ENCODE results near the gene ROBO1. TPM values are rescaled to one million over a fixed set of nuclear protein-coding genes. Genes with fewer than 3 reads are reported as not detected.

ROBO1 gene
- total RNA-seq, 2 experiments from 2014 or later: 8.6 to 9.0 TPM

DNA sequence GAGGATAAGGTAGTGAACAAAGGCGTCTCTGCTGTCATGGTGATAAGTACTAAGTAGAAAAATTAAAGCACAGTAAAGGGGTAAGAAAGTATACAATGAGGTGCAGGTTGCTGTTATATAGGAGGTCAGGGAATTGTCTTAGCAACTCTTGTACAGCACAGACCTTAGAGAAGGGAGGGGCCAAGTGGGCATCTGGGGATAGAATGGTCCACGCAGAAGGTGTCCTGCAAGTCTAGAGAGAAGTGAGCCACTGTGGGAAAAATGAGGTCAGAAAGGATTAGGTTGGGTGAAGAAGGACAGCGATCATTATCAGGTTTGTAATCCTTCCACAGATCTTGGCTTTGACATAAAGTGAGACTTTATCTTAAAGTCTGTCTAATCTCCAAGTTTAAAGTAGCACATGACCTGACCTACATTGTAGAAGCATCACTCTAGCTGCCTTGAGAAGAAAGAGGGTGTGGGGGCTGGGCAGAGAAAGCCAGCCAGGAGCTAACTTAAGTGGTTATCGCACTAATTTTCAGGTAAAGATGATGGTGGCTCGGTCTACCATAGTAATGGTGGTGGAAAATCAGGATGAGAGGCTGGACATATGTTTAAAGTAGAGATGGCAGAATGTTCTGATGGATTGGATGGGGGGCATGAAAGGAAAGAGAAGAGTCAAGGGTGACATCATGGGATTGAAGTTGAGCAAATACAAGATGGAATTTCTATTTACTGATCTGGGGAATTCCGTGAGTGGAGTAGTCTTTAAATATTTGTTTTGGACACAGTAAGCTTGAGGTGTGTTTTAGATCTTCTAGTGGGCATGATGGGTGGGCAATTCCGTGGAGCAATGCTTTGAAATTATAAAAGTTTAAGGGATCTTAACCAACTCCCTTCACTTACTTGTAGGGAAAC, 919.2 kb downstream of the ROBO1 start:
- Mint-ChIP-seq H3K27ac (no peak overlapping the region), H3K4me1 (ENCODE audit: low read depth) (no peaks in the 10 kb centered on the region), H3K27me3 (no peaks in the 10 kb centered on the region), H3K4me3 (no peak overlapping the region), H3K36me3 (ENCODE audit: low read depth) (no peaks in the 10 kb centered on the region), H3K9me3 (peaks cover 7% of the 10 kb centered on the region)
- DNase-seq (no peak), ATAC-seq (no peak)
- TF ChIP-seq, protein P1, sequence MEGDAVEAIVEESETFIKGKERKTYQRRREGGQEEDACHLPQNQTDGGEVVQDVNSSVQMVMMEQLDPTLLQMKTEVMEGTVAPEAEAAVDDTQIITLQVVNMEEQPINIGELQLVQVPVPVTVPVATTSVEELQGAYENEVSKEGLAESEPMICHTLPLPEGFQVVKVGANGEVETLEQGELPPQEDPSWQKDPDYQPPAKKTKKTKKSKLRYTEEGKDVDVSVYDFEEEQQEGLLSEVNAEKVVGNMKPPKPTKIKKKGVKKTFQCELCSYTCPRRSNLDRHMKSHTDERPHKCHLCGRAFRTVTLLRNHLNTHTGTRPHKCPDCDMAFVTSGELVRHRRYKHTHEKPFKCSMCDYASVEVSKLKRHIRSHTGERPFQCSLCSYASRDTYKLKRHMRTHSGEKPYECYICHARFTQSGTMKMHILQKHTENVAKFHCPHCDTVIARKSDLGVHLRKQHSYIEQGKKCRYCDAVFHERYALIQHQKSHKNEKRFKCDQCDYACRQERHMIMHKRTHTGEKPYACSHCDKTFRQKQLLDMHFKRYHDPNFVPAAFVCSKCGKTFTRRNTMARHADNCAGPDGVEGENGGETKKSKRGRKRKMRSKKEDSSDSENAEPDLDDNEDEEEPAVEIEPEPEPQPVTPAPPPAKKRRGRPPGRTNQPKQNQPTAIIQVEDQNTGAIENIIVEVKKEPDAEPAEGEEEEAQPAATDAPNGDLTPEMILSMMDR (IDR thresholded peaks at IDR 0.05): no peak
- intact Hi-C loops (cut with micrococcal nuclease): no loop called here
- CTCF ChIA-PET: no interaction called here
- POLR2A ChIA-PET: no interaction called here

DNA sequence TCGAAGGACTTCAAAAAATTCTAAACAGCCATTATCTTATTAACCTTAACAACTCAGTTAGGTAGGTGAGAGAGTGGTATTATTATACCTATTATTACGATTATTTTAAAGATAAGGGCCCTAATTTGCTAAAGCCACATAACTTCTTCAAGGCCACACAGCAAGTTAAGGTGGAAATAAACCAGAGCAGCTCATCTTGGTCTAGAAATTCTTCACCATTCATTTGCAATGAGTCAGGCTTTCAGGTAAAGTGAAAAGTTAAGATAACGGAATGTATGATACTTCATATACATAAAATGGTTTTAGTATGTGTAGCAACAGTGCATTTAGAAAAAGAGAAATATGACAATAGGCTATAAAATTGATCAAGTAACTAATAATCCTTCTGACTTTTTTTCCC, 920.2 kb downstream of the ROBO1 start:
- Mint-ChIP-seq H3K9me3 (peaks cover 5% of the 10 kb centered on the region), H3K4me3 (no peak overlapping the region), H3K4me1 (ENCODE audit: low read depth) (no peaks in the 10 kb centered on the region), H3K36me3 (ENCODE audit: low read depth) (no peaks in the 10 kb centered on the region), H3K27ac (no peak overlapping the region), H3K27me3 (no peaks in the 10 kb centered on the region)
- ChIA-PET CTCF (no interaction called here), POLR2A (no interaction called here)
- DNase-seq (no peak), ATAC-seq (no peak)
- intact Hi-C loops (cut with micrococcal nuclease): no loop called here
- TF ChIP-seq, protein P1 (IDR thresholded peaks at IDR 0.05): no peak

DNA sequence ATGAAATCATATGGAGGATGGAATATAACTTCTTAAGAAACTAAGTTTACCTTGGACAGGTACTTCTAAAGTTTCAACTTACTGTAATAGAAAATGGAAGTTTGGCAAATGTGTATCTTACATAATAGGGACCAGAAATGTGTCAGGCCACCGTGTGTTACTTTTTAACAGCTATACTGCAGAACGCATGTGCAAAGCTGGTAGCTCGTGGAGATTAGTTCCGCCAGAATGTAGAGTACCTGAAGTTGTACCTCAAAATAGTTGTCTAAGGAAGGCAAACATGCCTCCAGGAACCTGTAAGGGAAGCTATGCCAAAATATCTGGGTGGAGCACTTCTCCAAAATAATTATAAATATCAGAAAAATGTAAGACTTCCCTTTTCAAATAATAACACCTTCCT, 920.6 kb downstream of the ROBO1 start:
- Mint-ChIP-seq H3K36me3 (ENCODE audit: low read depth) (no peaks in the 10 kb centered on the region), H3K27ac (no peak overlapping the region), H3K4me1 (ENCODE audit: low read depth) (no peaks in the 10 kb centered on the region), H3K27me3 (no peaks in the 10 kb centered on the region), H3K9me3 (peaks cover 5% of the 10 kb centered on the region), H3K4me3 (no peak overlapping the region)
- no peak for ATAC-seq
- ChIA-PET CTCF (no interaction called here), POLR2A (no interaction called here)
- TF ChIP-seq, protein P1 (IDR thresholded peaks at IDR 0.05): no peak
- intact Hi-C loops (cut with micrococcal nuclease): no loop called here
- no peak for DNase-seq

DNA sequence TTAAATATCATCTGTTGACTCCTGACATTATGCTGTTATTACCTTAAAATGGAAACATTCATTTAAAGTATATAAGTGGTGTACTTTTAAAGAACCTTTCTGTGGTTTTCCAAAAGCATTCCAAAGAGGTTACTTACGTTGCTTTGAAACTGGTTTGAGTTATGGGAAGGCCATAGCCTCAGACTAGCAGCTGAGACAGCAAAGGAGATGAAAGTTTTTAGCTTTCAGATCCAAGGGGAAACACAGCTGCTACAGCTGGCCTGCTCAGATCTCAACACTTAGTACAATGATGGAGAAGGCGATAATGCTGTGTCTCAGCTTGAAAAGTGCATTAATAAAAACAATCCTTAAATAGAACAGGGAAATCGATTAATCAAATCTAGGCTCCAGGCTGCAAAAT, 921.1 kb downstream of the ROBO1 start:
- POLR2A ChIA-PET: no interaction called here
- peaks cover 5% of the 10 kb centered on the region for H3K9me3 Mint-ChIP-seq
- H3K27me3 Mint-ChIP-seq: no peaks in the 10 kb centered on the region
- TF ChIP-seq, protein P1 (IDR thresholded peaks at IDR 0.05): no peak
- no peaks in the 10 kb centered on the region for H3K36me3 Mint-ChIP-seq (ENCODE audit: low read depth)
- H3K4me1 Mint-ChIP-seq (ENCODE audit: low read depth): no peaks in the 10 kb centered on the region
- no peak overlapping the region for H3K27ac Mint-ChIP-seq
- ATAC-seq (no peak), DNase-seq (no peak)
- intact Hi-C loops (cut with micrococcal nuclease): no loop called here
- CTCF ChIA-PET: no interaction called here
- no peak overlapping the region for H3K4me3 Mint-ChIP-seq

DNA sequence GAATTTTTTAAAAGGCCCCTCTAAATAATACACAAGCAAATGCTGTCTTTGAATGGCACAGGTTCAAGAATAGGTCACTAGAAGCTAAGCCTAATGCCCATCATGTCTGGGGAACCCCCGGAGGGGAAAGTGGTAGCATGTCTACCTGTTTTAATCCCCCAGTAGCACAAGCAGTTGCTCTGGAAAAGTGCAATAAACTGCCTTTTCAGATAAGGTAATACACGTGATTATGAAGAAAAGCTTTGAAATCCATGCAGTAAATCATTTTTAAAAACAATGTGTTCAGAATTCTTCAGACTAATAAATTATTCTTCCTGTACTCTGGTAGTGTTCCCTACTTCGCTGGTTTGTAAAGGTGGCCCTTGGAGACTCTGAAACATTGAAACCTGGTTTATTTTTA, 922.2 kb downstream of the ROBO1 start:
- no peak overlapping the region for H3K27ac Mint-ChIP-seq
- POLR2A ChIA-PET: no interaction called here
- no peaks in the 10 kb centered on the region for H3K36me3 Mint-ChIP-seq (ENCODE audit: low read depth)
- intact Hi-C loops (cut with micrococcal nuclease): no loop called here
- no peak overlapping the region for H3K4me3 Mint-ChIP-seq
- CTCF ChIA-PET: no interaction called here
- TF ChIP-seq, protein P1 (IDR thresholded peaks at IDR 0.05): no peak
- ATAC-seq: no peak
- H3K4me1 Mint-ChIP-seq (ENCODE audit: low read depth): no peaks in the 10 kb centered on the region
- DNase-seq: no peak
- H3K9me3 Mint-ChIP-seq: peaks cover 5% of the 10 kb centered on the region
- H3K27me3 Mint-ChIP-seq: no peaks in the 10 kb centered on the region

All from activated CD8-positive, alpha-beta T cell treated with anti-CD3 and anti-CD28 coated beads for 36 hours (primary cell).